ENCODE data around the gene AP4S1. TPM values are rescaled to one million over a fixed set of nuclear protein-coding genes. Genes with fewer than 3 reads are reported as not detected.

AP4S1 gene
- total and polyA plus RNA-seq, 2 of the 8 experiments (the other 6 are each of a cell fraction or from before 2014, with no cell fraction given) = 2.8 to 9.9 TPM

DNA sequence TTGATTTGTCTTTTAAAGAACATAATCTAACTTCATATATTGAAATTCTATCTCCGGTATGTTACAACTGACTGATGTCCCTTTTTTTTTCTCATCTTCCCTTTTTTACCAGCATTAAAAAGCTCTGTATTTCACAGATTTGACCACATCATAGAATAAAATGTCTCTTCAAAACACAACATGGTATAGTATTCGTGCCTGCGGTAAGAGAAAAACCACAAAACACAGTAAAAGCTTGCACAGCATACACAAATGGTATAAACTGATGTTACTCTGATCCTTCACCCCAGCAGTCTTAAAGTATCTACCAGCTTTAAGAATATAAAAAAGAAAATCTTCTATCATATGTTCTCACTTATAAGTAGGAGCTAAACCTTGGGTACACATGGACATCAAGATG lies 98.7 kb downstream of the AP4S1 start:
- Histone ChIP-seq H4K8ac (ENCODE audit: extremely low read depth, insufficient read depth, low read length) (no peak overlapping the region), H2BK12ac (ENCODE audit: low read depth, low read length) (no peak overlapping the region), H2AFZ (ENCODE audit: low read length) (no peak overlapping the region), H3K36me3 (ENCODE audit: control insufficient read depth in 2 of 4, insufficient read depth in 4 of 4, low read length in 3 of 4) (peaks cover 0 to 67% (median 24%) of the 10 kb centered on the region in 4 experiments; a peak in 7 of 8 replicates), H2BK20ac (ENCODE audit: low read length) (no peak overlapping the region), H2AK5ac (ENCODE audit: low read depth, low read length) (no peak overlapping the region), H4K20me1 (replicated peaks in 1 of 2; ENCODE audit: control insufficient read depth in 1 of 2, insufficient read depth in 2 of 2, low read length in 2 of 2) (peaks cover 0 to 4% of the 10 kb centered on the region in 2 experiments), H3K23me2 (ENCODE audit: low read depth, low read length) (no peaks in the 10 kb centered on the region), H2BK15ac (ENCODE audit: low read length) (no peak overlapping the region), H3K27me3 (replicated peaks in 1 of 4; ENCODE audit: control insufficient read depth in 3 of 4, extremely low read depth in 1 of 4, insufficient read depth in 3 of 4, low read length in 3 of 4) (no peaks in the 10 kb centered on the region), H3K56ac (replicated peaks; ENCODE audit: insufficient read length, low read depth, low read length) (no peak overlapping the region), H3K9me3 (ENCODE audit: insufficient read depth in 2 of 2, low read depth in 1 of 2, low read length in 1 of 2) (no peaks in the 10 kb centered on the region), H4K5ac (ENCODE audit: insufficient read length, low read depth, low read length) (no peak overlapping the region), H2BK5ac (ENCODE audit: low read depth, low read length) (no peak overlapping the region), H2BK120ac (replicated peaks; ENCODE audit: low read depth, low read length) (no peak overlapping the region), H3K4me1 (replicated peaks in 1 of 4; ENCODE audit: control insufficient read depth in 3 of 4, insufficient read depth in 4 of 4, low read length in 3 of 4) (peaks cover 3 to 12% (median 7%) of the 10 kb centered on the region in 4 experiments; a peak in 6 of 7 replicates), H3K4me3 (ENCODE audit: extremely low read depth in 1 of 4, insufficient read depth in 2 of 4, low read depth in 3 of 4, low read length in 4 of 4) (no peak overlapping the region), H3K4me2 (ENCODE audit: insufficient read depth in 1 of 2, low read depth in 2 of 2, low read length in 2 of 2) (no peak overlapping the region), H3K4ac (replicated peaks; ENCODE audit: insufficient read length, low read depth, low read length) (no peak overlapping the region), H3K14ac (ENCODE audit: insufficient read length) (no peak overlapping the region), H3K79me2 (ENCODE audit: control insufficient read depth in 1 of 2, insufficient read depth in 2 of 2, low read length in 2 of 2) (no peaks in the 10 kb centered on the region), H3K27ac (ENCODE audit: low read depth, low read length) (no peak overlapping the region), H3K23ac (ENCODE audit: insufficient read length) (no peak overlapping the region), H3K79me1 (ENCODE audit: low read depth, low read length) (no peaks in the 10 kb centered on the region), H4K91ac (replicated peaks; ENCODE audit: insufficient read length, low read length) (no peak overlapping the region), H3K18ac (ENCODE audit: extremely low read depth, low read length) (no peak overlapping the region), H3K9ac (replicated peaks in 1 of 4; ENCODE audit: extremely low read depth in 1 of 4, low read depth in 3 of 4, low read length in 3 of 4) (no peak overlapping the region)
- ChIA-PET CTCF (ENCODE audit: partially characterized antibody) (no interaction called here), POLR2A (ENCODE audit: partially characterized antibody) (interaction anchor here (0.7 to 0.8 kb wide), 2 partner anchors 10 to 22 kb away, joined by 3 read pairs; no protein-coding TSS in a partner anchor)
- no peak for FAIRE-seq
- 97% methylated on average over 3 of the region's 3 CpGs; no CpG with 5 or more reads in 1 of the 2 experiments for WGBS, 2 experiments (ENCODE audit: extremely low coverage in 1 of 2, insufficient coverage in 1 of 2, insufficient read length in 1 of 2, insufficient replicate concordance in 2 of 2, low coverage in 1 of 2, low lambda C conversion rate in 2 of 2, missing lambda C conversion rate in 1 of 2)
- no peak for DNase-seq (ENCODE audit: low read depth in 1 of 2, low spot score in 2 of 2)
- TF ChIP-seq HDAC6 (IDR thresholded peaks at IDR 0.05; ENCODE audit: low read depth, low read length) (no peak), KDM5A (IDR thresholded peaks at IDR 0.05; ENCODE audit: low read length) (no peak), RXRA (IDR thresholded peaks at IDR 0.05; ENCODE audit: insufficient read depth, low read depth, low read length) (no peak), TBP (IDR thresholded peaks at IDR 0.05; ENCODE audit: low read depth, low read length) (no peak), EZH2 (IDR thresholded peaks at IDR 0.05; ENCODE audit: low read depth, low read length, severe bottlenecking) (no peak), GABPA (IDR thresholded peaks at IDR 0.05; ENCODE audit: borderline replicate concordance, insufficient read depth, low read length) (no peak), CBX8 (IDR thresholded peaks at IDR 0.05; ENCODE audit: borderline replicate concordance, low read depth, low read length) (no peak), TAF1 (IDR thresholded peaks at IDR 0.05; ENCODE audit: low read depth, low read length) (no peak), GTF2F1 (IDR thresholded peaks at IDR 0.05; ENCODE audit: borderline replicate concordance, low read depth, low read length) (no peak), CEBPB (IDR thresholded peaks at IDR 0.05; ENCODE audit: low read depth, low read length) (no peak), TEAD4 (IDR thresholded peaks at IDR 0.05; ENCODE audit: low read depth, low read length) (no peak), SIRT6 (IDR thresholded peaks at IDR 0.05; ENCODE audit: low read length) (no peak)
- TF ChIP-seq, protein P1, sequence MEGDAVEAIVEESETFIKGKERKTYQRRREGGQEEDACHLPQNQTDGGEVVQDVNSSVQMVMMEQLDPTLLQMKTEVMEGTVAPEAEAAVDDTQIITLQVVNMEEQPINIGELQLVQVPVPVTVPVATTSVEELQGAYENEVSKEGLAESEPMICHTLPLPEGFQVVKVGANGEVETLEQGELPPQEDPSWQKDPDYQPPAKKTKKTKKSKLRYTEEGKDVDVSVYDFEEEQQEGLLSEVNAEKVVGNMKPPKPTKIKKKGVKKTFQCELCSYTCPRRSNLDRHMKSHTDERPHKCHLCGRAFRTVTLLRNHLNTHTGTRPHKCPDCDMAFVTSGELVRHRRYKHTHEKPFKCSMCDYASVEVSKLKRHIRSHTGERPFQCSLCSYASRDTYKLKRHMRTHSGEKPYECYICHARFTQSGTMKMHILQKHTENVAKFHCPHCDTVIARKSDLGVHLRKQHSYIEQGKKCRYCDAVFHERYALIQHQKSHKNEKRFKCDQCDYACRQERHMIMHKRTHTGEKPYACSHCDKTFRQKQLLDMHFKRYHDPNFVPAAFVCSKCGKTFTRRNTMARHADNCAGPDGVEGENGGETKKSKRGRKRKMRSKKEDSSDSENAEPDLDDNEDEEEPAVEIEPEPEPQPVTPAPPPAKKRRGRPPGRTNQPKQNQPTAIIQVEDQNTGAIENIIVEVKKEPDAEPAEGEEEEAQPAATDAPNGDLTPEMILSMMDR (IDR thresholded peaks at IDR 0.05; ENCODE audit: control extremely low read depth in 1 of 3, insufficient read depth in 1 of 3, low read depth in 1 of 3, low read length in 3 of 3) = no peak
